ENCODE data around the gene LRRN3.

Gene LRRN3

GRCh38 chr7:111092406-111093236 lies 1.7 kb downstream of the LRRN3 start (continued):
- no peak for TF ChIP-seq ZNF830 (tag by site-specific recombination; IDR thresholded peaks at IDR 0.05; ENCODE audit: low read depth)

- Histone ChIP-seq H3K9me3 (ENCODE audit: control insufficient read depth, insufficient read depth, low read depth, low read length) (no peaks in the 10 kb centered on the region), H3K36me3 (ENCODE audit: control insufficient read depth in 2 of 2, insufficient read depth in 1 of 2, low read length in 2 of 2) (no peaks in the 10 kb centered on the region), H3K27ac (ENCODE audit: extremely low read depth, low read depth, low read length) (no peak overlapping the region), H3K4me3 (ENCODE audit: low read depth, low read length) (no peak overlapping the region), H3K4me1 (ENCODE audit: control insufficient read depth, insufficient read depth, low read length) (peaks cover 8% of the 10 kb centered on the region; the same call in 1 of the 2 replicates)
- POLR2A ChIA-PET = no interaction called here
- no peak for TF ChIP-seq ZNF48 (tag by site-specific recombination; IDR thresholded peaks at IDR 0.05)
- no peak for TF ChIP-seq ZNF792 (tag by site-specific recombination; IDR thresholded peaks at IDR 0.05)
- no peak for TF ChIP-seq ZNF335 (tag by site-specific recombination; conservative IDR thresholded peaks at IDR 0.05)
- no peak for TF ChIP-seq ZNF18 (tag by site-specific recombination; IDR thresholded peaks at IDR 0.05)
- TF ChIP-seq ELK4 (IDR thresholded peaks at IDR 0.05; ENCODE audit: borderline replicate concordance, low read depth, low read length) = no peak
- no peak for TF ChIP-seq GLI2 (tag by site-specific recombination; IDR thresholded peaks at IDR 0.05; ENCODE audit: borderline replicate concordance, low read depth)
- CTCF ChIA-PET = interaction anchor here (0.6 kb wide), 1 partner anchor 48 kb away, joined by 7 read pairs; no protein-coding TSS in a partner anchor
Observed at GRCh38 chr7:111093496-111093895, 2.6 kb downstream of the LRRN3 start.

- Histone ChIP-seq H3K4me3 (ENCODE audit: low read depth, low read length) (no peak overlapping the region), H3K36me3 (ENCODE audit: control insufficient read depth in 2 of 2, insufficient read depth in 1 of 2, low read length in 2 of 2) (no peaks in the 10 kb centered on the region), H3K9me3 (ENCODE audit: control insufficient read depth, insufficient read depth, low read depth, low read length) (no peaks in the 10 kb centered on the region), H3K4me1 (ENCODE audit: control insufficient read depth, insufficient read depth, low read length) (peaks cover 8% of the 10 kb centered on the region; the same call in 1 of the 2 replicates), H3K27ac (ENCODE audit: extremely low read depth, low read depth, low read length) (no peak overlapping the region)
- TF ChIP-seq KLF17 (tag by site-specific recombination; IDR thresholded peaks at IDR 0.05) (no peak), ZNF843 (tag by site-specific recombination; IDR thresholded peaks at IDR 0.05) (no peak), ZNF404 (tag by site-specific recombination; IDR thresholded peaks at IDR 0.05) (no peak), ZNF280D (tag by site-specific recombination; IDR thresholded peaks at IDR 0.05) (no peak), ZNF114 (tag by site-specific recombination; IDR thresholded peaks at IDR 0.05) (no peak), MYNN (tag by site-specific recombination; IDR thresholded peaks at IDR 0.05; ENCODE audit: borderline replicate concordance) (no peak), REST (tag by site-specific recombination; IDR thresholded peaks at IDR 0.05) (no peak), ZNF561 (tag by site-specific recombination; IDR thresholded peaks at IDR 0.05; ENCODE audit: borderline replicate concordance) (no peak), ZNF48 (tag by site-specific recombination; IDR thresholded peaks at IDR 0.05) (no peak), SP2 (tag by site-specific recombination; IDR thresholded peaks at IDR 0.05) (no peak), MZF1 (tag by site-specific recombination; IDR thresholded peaks at IDR 0.05; ENCODE audit: borderline replicate concordance) (no peak), KLF8 (tag by site-specific recombination; IDR thresholded peaks at IDR 0.05) (no peak), PRDM6 (tag by site-specific recombination; IDR thresholded peaks at IDR 0.05) (no peak), ZNF184 (tag by site-specific recombination; IDR thresholded peaks at IDR 0.05) (no peak)
- ChIA-PET CTCF (no interaction called here), POLR2A (no interaction called here)
Observed at GRCh38 chr7:111094419-111094818, 3.5 kb downstream of the LRRN3 start.
